Endothelial cell (in vitro differentiated cells): ENCODE measurements around the gene PTPRD. TPM values are rescaled to one million over a fixed set of nuclear protein-coding genes. Genes with fewer than 3 reads are reported as not detected.

ENCODE experiments used
- DNase-seq: peaks from one replicate; pipeline ENCODE4 v3.0.0; 2021; ENCODE audit warnings: low spot score
- H3K27ac Mint-ChIP-seq: one replicate; pipeline ENCODE4 v1.8.0; 2021; ENCODE audit warnings: mixed read lengths, inconsistent platforms; ENCODE audit not compliant: unreplicated experiment
- H3K27me3 Mint-ChIP-seq: one replicate; pipeline ENCODE4 v1.8.0; 2021; ENCODE audit warnings: mild to moderate bottlenecking, moderate library complexity, mixed read lengths, inconsistent platforms; ENCODE audit not compliant: unreplicated experiment
- H3K36me3 Mint-ChIP-seq: one replicate; pipeline ENCODE4 v1.8.0; 2021; ENCODE audit warnings: mild to moderate bottlenecking, low read depth, mixed read lengths, inconsistent platforms; ENCODE audit not compliant: unreplicated experiment
- H3K4me1 Mint-ChIP-seq: one replicate; pipeline ENCODE4 v1.8.0; 2021; ENCODE audit warnings: mild to moderate bottlenecking, mixed read lengths, inconsistent platforms; ENCODE audit not compliant: unreplicated experiment
- H3K4me3 Mint-ChIP-seq: one replicate; pipeline ENCODE4 v1.8.0; 2021; ENCODE audit warnings: mild to moderate bottlenecking, mixed read lengths, inconsistent platforms; ENCODE audit not compliant: unreplicated experiment
- H3K9me3 Mint-ChIP-seq: one replicate; pipeline ENCODE4 v1.8.0; 2021; ENCODE audit warnings: mixed read lengths, inconsistent platforms; ENCODE audit not compliant: unreplicated experiment
- CTCF ChIP-seq: fragments of 200-600 bp; sonication (generic); IDR thresholded peaks from one replicate; pipeline ENCODE4 v1.5.0; 2021; ENCODE audit warnings: antibody characterized with exemption; ENCODE audit not compliant: unreplicated experiment
- total RNA-seq: library from RNA; stranded (reverse); fragmentation: NEBNext Ultra II Directional; extraction: Animal tissue kit (Norgen Biotek cat#: 25700); gene quantifications from one replicate; pipeline ENCODE4 v1.2.1, GENCODE V29; 2021; ENCODE audit not compliant: unreplicated experiment

The PTPRD gene
- total RNA-seq, 1 donor from 2014 or later = 47.8 TPM

DNA sequence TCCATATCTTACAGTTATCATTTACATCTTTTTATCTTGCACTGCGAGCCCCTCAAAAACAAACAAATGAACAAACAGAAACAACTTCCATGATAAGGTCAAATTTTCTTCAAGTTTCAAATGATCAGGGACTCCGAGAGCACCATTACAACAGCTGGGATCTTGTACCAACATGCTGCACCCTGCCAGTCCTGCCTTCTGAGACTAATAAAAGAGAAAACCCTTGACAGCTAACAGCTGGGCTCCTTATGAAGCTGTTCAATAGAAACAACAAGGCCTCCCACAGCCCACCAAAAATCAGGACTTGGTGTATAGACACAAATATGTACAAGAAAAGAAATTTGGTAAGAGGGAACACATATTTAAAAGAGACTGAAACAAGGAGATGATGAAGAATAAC is 1828.0 kb downstream of the PTPRD start:
- H3K36me3 Mint-ChIP-seq = no peaks in the 10 kb centered on the region
- TF ChIP-seq CTCF = no peak
- H3K4me3 Mint-ChIP-seq = no peak overlapping the region
- H3K27me3 Mint-ChIP-seq = no peaks in the 10 kb centered on the region
- no peaks in the 10 kb centered on the region for H3K4me1 Mint-ChIP-seq
- H3K9me3 Mint-ChIP-seq = no peaks in the 10 kb centered on the region
- no peak overlapping the region for H3K27ac Mint-ChIP-seq
- DNase-seq = no peak

- TF ChIP-seq CTCF = no peak
- Mint-ChIP-seq H3K4me1 (no peaks in the 10 kb centered on the region), H3K9me3 (no peaks in the 10 kb centered on the region), H3K4me3 (no peak overlapping the region), H3K27ac (no peak overlapping the region), H3K27me3 (no peaks in the 10 kb centered on the region), H3K36me3 (no peaks in the 10 kb centered on the region)
- DNase-seq = no peak
Observed at GRCh38 chr9:8783941-8784340, 1828.9 kb downstream of the PTPRD start.

DNA sequence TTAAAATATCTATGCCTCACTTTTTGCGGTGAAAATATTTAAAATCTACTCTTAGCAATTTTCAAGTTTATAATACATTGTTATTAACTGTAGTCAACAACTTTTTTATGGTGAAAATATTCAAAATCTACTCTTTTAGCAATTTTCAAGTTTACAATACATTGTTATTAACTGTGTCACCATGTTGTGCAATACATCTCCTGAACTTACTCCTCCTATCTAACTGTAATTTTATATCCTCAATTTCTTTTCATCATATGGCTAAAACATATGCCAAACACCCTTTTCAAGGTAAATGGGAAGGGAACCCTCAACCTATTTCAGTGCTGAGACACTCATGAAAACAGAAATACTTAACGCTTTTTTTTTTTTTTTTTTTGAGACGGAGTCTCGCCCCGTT is 1830.6 kb downstream of the PTPRD start:
- H3K27me3 Mint-ChIP-seq = no peaks in the 10 kb centered on the region
- no peaks in the 10 kb centered on the region for H3K36me3 Mint-ChIP-seq
- H3K9me3 Mint-ChIP-seq = no peaks in the 10 kb centered on the region
- no peak for TF ChIP-seq CTCF
- H3K4me1 Mint-ChIP-seq = no peaks in the 10 kb centered on the region
- no peak overlapping the region for H3K27ac Mint-ChIP-seq
- DNase-seq = no peak
- H3K4me3 Mint-ChIP-seq = no peak overlapping the region

DNA sequence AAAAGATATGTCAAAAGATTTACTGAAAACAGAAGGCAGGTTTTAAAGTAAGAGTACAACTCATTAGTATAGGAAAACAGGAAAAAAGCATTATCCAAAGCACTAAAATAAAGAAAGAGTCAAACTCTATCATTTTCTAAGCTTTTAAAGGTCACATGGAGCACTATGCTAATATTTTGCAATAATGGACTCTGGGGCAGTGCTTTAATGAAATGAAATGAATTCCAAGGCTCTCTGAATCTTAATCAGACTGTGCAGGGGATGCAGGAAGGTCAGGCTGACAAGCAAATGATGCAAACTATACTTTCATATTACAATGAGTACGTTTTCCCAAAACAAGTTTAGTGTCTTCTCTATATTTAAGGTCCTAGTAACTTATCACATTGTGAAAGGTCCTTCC is 1831.3 kb downstream of the PTPRD start:
- no peak for TF ChIP-seq CTCF

GRCh38 chr9:8780386-8780785 is 1832.4 kb downstream of the PTPRD start:
- H3K4me3 Mint-ChIP-seq = no peak overlapping the region
- no peaks in the 10 kb centered on the region for H3K4me1 Mint-ChIP-seq
- no peaks in the 10 kb centered on the region for H3K27me3 Mint-ChIP-seq

More for the DNA sequence above, 1831.3 kb downstream of the PTPRD start:
- H3K4me1 Mint-ChIP-seq = no peaks in the 10 kb centered on the region
- H3K27me3 Mint-ChIP-seq = no peaks in the 10 kb centered on the region
- H3K27ac Mint-ChIP-seq = no peak overlapping the region
- DNase-seq = no peak
- H3K4me3 Mint-ChIP-seq = no peak overlapping the region
- no peaks in the 10 kb centered on the region for H3K9me3 Mint-ChIP-seq
- no peaks in the 10 kb centered on the region for H3K36me3 Mint-ChIP-seq

More at GRCh38 chr9:8780386-8780785, 1832.4 kb downstream of the PTPRD start:
- no peaks in the 10 kb centered on the region for H3K9me3 Mint-ChIP-seq
- DNase-seq = no peak
- no peak for TF ChIP-seq CTCF
- no peaks in the 10 kb centered on the region for H3K36me3 Mint-ChIP-seq
- H3K27ac Mint-ChIP-seq = no peak overlapping the region
